ENCODE measurements around the gene CHMP4A. TPM values are rescaled to one million over a fixed set of nuclear protein-coding genes. Genes with fewer than 3 reads are reported as not detected.
"Not testable (repeated sequence)": the region's sequence is repeated elsewhere in the genome, so short reads cannot be mapped to it uniquely, and the experiment has no call there.

The CHMP4A gene
- total RNA-seq, 3 donors from 2014 or later = 71.7 to 85.5 (median 85.4) TPM

GRCh38 chr14:24253936-24254335, 40.6 kb upstream of the CHMP4A start:
- H3K36me3 Mint-ChIP-seq (ENCODE audit: insufficient read depth) = peaks cover 13% of the 10 kb centered on the region
- ATAC-seq (no peak), DNase-seq (no peak)
- H3K4me3 Mint-ChIP-seq = no peak overlapping the region
- no peaks in the 10 kb centered on the region for H3K9me3 Mint-ChIP-seq
- H3K27me3 Mint-ChIP-seq (ENCODE audit: low read depth) = no peaks in the 10 kb centered on the region
- peaks cover 14% of the 10 kb centered on the region for H3K4me1 Mint-ChIP-seq (ENCODE audit: low read depth)

GRCh38 chr14:24252289-24253124, 39.2 kb upstream of the CHMP4A start:
- Mint-ChIP-seq H3K4me3 (no peak overlapping the region), H3K9me3 (no peaks in the 10 kb centered on the region), H3K27me3 (ENCODE audit: low read depth) (no peaks in the 10 kb centered on the region), H3K36me3 (ENCODE audit: insufficient read depth) (peaks cover 18% of the 10 kb centered on the region), H3K4me1 (ENCODE audit: low read depth) (peaks cover 22% of the 10 kb centered on the region)
- DNase-seq (no peak), ATAC-seq (no peak)

GRCh38 chr14:24251880-24252288, 38.6 kb upstream of the CHMP4A start:
- DNase-seq (no peak), ATAC-seq (no peak)
- H3K9me3 Mint-ChIP-seq = no peaks in the 10 kb centered on the region
- peaks cover 26% of the 10 kb centered on the region for H3K4me1 Mint-ChIP-seq (ENCODE audit: low read depth)
- H3K4me3 Mint-ChIP-seq = no peak overlapping the region
- peaks cover 19% of the 10 kb centered on the region for H3K36me3 Mint-ChIP-seq (ENCODE audit: insufficient read depth)
- no peaks in the 10 kb centered on the region for H3K27me3 Mint-ChIP-seq (ENCODE audit: low read depth)

GRCh38 chr14:24250354-24250753, 37.1 kb upstream of the CHMP4A start:
- H3K36me3 Mint-ChIP-seq (ENCODE audit: insufficient read depth) = peaks cover 16% of the 10 kb centered on the region

GRCh38 chr14:24249230-24250021, 36.1 kb upstream of the CHMP4A start:
- Mint-ChIP-seq H3K4me1 (ENCODE audit: low read depth) (peaks cover 33% of the 10 kb centered on the region), H3K27me3 (ENCODE audit: low read depth) (no peaks in the 10 kb centered on the region), H3K36me3 (ENCODE audit: insufficient read depth) (peaks cover 12% of the 10 kb centered on the region), H3K4me3 (peak overlapping the region; percentile 20), H3K9me3 (no peaks in the 10 kb centered on the region)
- no peak for DNase-seq
- no peak for ATAC-seq

More at GRCh38 chr14:24250354-24250753, 37.1 kb upstream of the CHMP4A start:
- Mint-ChIP-seq H3K4me3 (peak overlapping the region; percentile 29), H3K9me3 (no peaks in the 10 kb centered on the region), H3K4me1 (ENCODE audit: low read depth) (peaks cover 29% of the 10 kb centered on the region), H3K27me3 (ENCODE audit: low read depth) (no peaks in the 10 kb centered on the region)
- DNase-seq = no peak
- no peak for ATAC-seq

- Mint-ChIP-seq H3K36me3 (ENCODE audit: insufficient read depth) (peaks cover 6% of the 10 kb centered on the region), H3K4me1 (ENCODE audit: low read depth) (peaks cover 46% of the 10 kb centered on the region), H3K4me3 (peak overlapping the region; percentile 34), H3K27me3 (ENCODE audit: low read depth) (no peaks in the 10 kb centered on the region), H3K9me3 (no peaks in the 10 kb centered on the region)
- DNase-seq (no peak), ATAC-seq (no peak)
Observed at GRCh38 chr14:24247422-24247821, 34.1 kb upstream of the CHMP4A start.

GRCh38 chr14:24246765-24247212, 33.5 kb upstream of the CHMP4A start:
- H3K4me3 Mint-ChIP-seq = peak overlapping the region; percentile 68
- H3K4me1 Mint-ChIP-seq (ENCODE audit: low read depth) = peaks cover 48% of the 10 kb centered on the region
- ATAC-seq (peak in 1 of 2 donors; percentile 10), DNase-seq (no peak)
- H3K9me3 Mint-ChIP-seq = no peaks in the 10 kb centered on the region
- H3K27me3 Mint-ChIP-seq (ENCODE audit: low read depth) = no peaks in the 10 kb centered on the region
- H3K36me3 Mint-ChIP-seq (ENCODE audit: insufficient read depth) = peaks cover 6% of the 10 kb centered on the region

- not testable (repeated sequence) for H3K4me3 Mint-ChIP-seq; H3K27me3 Mint-ChIP-seq (ENCODE audit: low read depth); H3K36me3 Mint-ChIP-seq (ENCODE audit: insufficient read depth); DNase-seq; H3K9me3 Mint-ChIP-seq; ATAC-seq
- H3K4me1 Mint-ChIP-seq (ENCODE audit: low read depth) = peaks cover 51% of the 10 kb centered on the region
Observed at GRCh38 chr14:24245350-24245749, 32.1 kb upstream of the CHMP4A start.

- no peaks in the 10 kb centered on the region for H3K27me3 Mint-ChIP-seq (ENCODE audit: low read depth)
- no peaks in the 10 kb centered on the region for H3K9me3 Mint-ChIP-seq
- H3K4me1 Mint-ChIP-seq (ENCODE audit: low read depth) = peaks cover 63% of the 10 kb centered on the region
- H3K36me3 Mint-ChIP-seq (ENCODE audit: insufficient read depth) = peaks cover 24% of the 10 kb centered on the region
- peak overlapping the region; percentile 97 for H3K4me3 Mint-ChIP-seq
- DNase-seq = no peak
- no peak for ATAC-seq
Observed at GRCh38 chr14:24243336-24243836, 30.1 kb upstream of the CHMP4A start.

GRCh38 chr14:24241829-24242443, 28.6 kb upstream of the CHMP4A start:
- Mint-ChIP-seq H3K9me3 (no peaks in the 10 kb centered on the region), H3K4me1 (ENCODE audit: low read depth) (peaks cover 65% of the 10 kb centered on the region), H3K27me3 (ENCODE audit: low read depth) (no peaks in the 10 kb centered on the region), H3K36me3 (ENCODE audit: insufficient read depth) (peaks cover 33% of the 10 kb centered on the region), H3K4me3 (peak overlapping the region; percentile 97)
- peak; percentile 87 to 90 for ATAC-seq
- DNase-seq = peak; percentile 91

- Mint-ChIP-seq H3K4me1 (ENCODE audit: low read depth) (peaks cover 69% of the 10 kb centered on the region), H3K9me3 (no peaks in the 10 kb centered on the region), H3K27me3 (ENCODE audit: low read depth) (no peaks in the 10 kb centered on the region), H3K4me3 (peak overlapping the region; percentile 97), H3K36me3 (ENCODE audit: insufficient read depth) (peaks cover 48% of the 10 kb centered on the region)
- ATAC-seq = no peak
- DNase-seq = no peak
Observed at GRCh38 chr14:24240110-24240918, 27.0 kb upstream of the CHMP4A start.

- Mint-ChIP-seq H3K4me3 (no peak overlapping the region), H3K9me3 (no peaks in the 10 kb centered on the region), H3K4me1 (ENCODE audit: low read depth) (peaks cover 76% of the 10 kb centered on the region), H3K36me3 (ENCODE audit: insufficient read depth) (peaks cover 53% of the 10 kb centered on the region), H3K27me3 (ENCODE audit: low read depth) (no peaks in the 10 kb centered on the region)
- ATAC-seq (no peak), DNase-seq (no peak)
Observed at GRCh38 chr14:24238527-24239037, 25.3 kb upstream of the CHMP4A start.

GRCh38 chr14:24238123-24238522, 24.8 kb upstream of the CHMP4A start:
- DNase-seq (peak; percentile 36), ATAC-seq (no peak)
- H3K36me3 Mint-ChIP-seq (ENCODE audit: insufficient read depth) = peaks cover 53% of the 10 kb centered on the region
- H3K9me3 Mint-ChIP-seq = no peaks in the 10 kb centered on the region
- no peaks in the 10 kb centered on the region for H3K27me3 Mint-ChIP-seq (ENCODE audit: low read depth)
- H3K4me3 Mint-ChIP-seq = no peak overlapping the region
- H3K4me1 Mint-ChIP-seq (ENCODE audit: low read depth) = peaks cover 76% of the 10 kb centered on the region
